ENCODE data around the gene SLC51B. TPM values are rescaled to one million over a fixed set of nuclear protein-coding genes. Genes with fewer than 3 reads are reported as not detected.
A peak's percentile ranks its signal among the peaks of the same experiment; 100 is the strongest.

Gene SLC51B
- total RNA-seq, 1 donor from 2014 or later, result not detected

DNA sequence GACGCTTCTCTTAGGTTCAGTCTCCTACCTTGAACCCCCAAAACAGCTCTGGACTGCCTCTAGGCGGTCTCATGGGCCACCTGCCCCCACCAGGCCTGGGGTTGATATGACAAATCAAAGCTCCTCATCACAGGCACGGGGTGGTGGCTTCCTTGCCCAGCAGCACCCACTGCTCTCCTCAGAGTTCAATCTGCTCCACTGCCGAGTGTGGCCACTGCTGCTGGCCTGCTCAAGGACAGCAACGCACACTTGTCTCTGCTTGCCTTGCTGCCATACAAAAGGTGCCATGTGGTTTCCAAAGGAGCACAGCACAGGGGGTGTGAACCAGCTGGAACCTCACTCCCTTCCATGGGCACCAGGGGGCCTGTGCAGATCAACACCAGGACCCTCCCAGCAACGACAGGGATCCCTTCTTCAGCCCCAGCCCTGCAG, 41.5 kb downstream of the SLC51B start:
- H3K4me3 Mint-ChIP-seq (ENCODE audit: unreplicated experiment), result no peak overlapping the region
- no peak overlapping the region for H3K27ac Mint-ChIP-seq (ENCODE audit: unreplicated experiment)
- H3K9me3 Mint-ChIP-seq (ENCODE audit: unreplicated experiment), result peaks cover 6% of the 10 kb centered on the region
- peaks cover 4% of the 10 kb centered on the region for H3K27me3 Mint-ChIP-seq (ENCODE audit: unreplicated experiment)
- no peaks in the 10 kb centered on the region for H3K36me3 Mint-ChIP-seq (ENCODE audit: unreplicated experiment)
- TF ChIP-seq CTCF (IDR thresholded peaks at IDR 0.05; ENCODE audit: partially characterized antibody, unreplicated experiment), result peak; percentile 41
- peak; percentile 51 for DNase-seq
- peaks cover 35% of the 10 kb centered on the region for H3K4me1 Mint-ChIP-seq (ENCODE audit: low read depth, unreplicated experiment)

DNA sequence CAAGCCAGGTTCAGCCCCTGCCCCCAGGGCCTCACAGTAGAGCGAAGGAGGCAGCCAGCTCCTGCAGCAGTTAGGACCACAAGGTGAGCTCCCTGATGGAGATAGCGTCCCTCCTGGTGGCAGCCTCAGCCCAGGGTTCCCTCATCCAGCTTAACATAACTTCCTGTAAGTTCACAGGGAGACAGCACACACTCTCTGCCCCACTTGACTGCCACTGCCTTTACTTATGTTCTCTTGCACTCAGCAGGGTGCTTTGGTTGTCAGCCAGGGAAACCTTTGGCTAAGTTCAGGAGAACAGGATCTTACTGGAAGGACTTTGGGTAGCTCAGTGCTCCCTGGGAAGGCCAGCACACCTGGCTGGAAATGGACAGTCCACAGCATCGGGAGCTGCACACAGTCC, 42.2 kb downstream of the SLC51B start:
- Mint-ChIP-seq H3K27ac (ENCODE audit: unreplicated experiment) (no peak overlapping the region), H3K4me3 (ENCODE audit: unreplicated experiment) (no peak overlapping the region), H3K27me3 (ENCODE audit: unreplicated experiment) (peaks cover 4% of the 10 kb centered on the region), H3K9me3 (ENCODE audit: unreplicated experiment) (peaks cover 6% of the 10 kb centered on the region), H3K36me3 (ENCODE audit: unreplicated experiment) (no peaks in the 10 kb centered on the region), H3K4me1 (ENCODE audit: low read depth, unreplicated experiment) (peaks cover 31% of the 10 kb centered on the region)
- TF ChIP-seq CTCF (IDR thresholded peaks at IDR 0.05; ENCODE audit: partially characterized antibody, unreplicated experiment), result no peak
- no peak for DNase-seq

DNA sequence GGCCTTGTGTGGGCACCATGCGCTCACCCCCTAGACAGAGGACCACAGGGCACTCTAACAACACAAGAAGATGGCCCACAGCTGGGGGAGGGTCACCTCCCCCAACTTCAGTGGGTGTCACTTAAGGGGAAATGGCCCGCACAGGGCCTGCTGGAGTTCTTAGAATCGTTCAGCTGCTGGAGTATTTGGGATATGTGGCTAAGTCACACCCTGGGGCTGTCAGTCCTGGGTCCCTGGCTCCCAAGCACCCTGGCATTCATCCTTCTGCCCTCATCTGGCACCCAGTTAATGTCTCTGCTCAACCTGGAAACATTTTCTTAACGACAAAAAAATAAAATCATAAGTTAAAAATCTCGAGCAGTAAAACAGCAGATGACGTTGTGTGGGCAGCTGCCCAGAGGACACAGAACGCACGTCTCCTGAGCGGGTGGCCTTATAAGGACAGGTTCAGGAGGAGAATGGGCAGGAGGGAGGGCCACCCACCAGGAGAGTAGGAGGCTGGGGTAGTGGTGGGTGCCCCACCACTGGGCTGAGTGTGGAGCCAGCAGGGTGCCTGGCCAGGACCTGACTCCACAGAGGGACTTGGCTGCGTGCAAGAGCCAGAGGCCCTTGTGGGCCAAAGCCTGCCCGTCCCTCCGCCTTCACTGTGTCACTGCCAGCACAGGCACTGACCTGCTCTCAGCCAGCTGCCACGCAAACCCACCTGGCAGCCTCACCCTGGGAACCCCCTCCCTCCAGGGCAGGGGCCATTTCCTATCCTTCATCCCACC, 42.9 kb downstream of the SLC51B start:
- peaks cover 4% of the 10 kb centered on the region for H3K27me3 Mint-ChIP-seq (ENCODE audit: unreplicated experiment)
- no peak for TF ChIP-seq CTCF (IDR thresholded peaks at IDR 0.05; ENCODE audit: partially characterized antibody, unreplicated experiment)
- peaks cover 6% of the 10 kb centered on the region for H3K9me3 Mint-ChIP-seq (ENCODE audit: unreplicated experiment)
- no peak overlapping the region for H3K4me3 Mint-ChIP-seq (ENCODE audit: unreplicated experiment)
- DNase-seq, result no peak
- peaks cover 24% of the 10 kb centered on the region for H3K4me1 Mint-ChIP-seq (ENCODE audit: low read depth, unreplicated experiment)
- no peak overlapping the region for H3K27ac Mint-ChIP-seq (ENCODE audit: unreplicated experiment)
- no peaks in the 10 kb centered on the region for H3K36me3 Mint-ChIP-seq (ENCODE audit: unreplicated experiment)

GRCh38 chr15:65088643-65089021, 43.4 kb downstream of the SLC51B start:
- Mint-ChIP-seq H3K27me3 (ENCODE audit: unreplicated experiment) (peaks cover 4% of the 10 kb centered on the region), H3K27ac (ENCODE audit: unreplicated experiment) (no peak overlapping the region), H3K4me1 (ENCODE audit: low read depth, unreplicated experiment) (peaks cover 19% of the 10 kb centered on the region), H3K36me3 (ENCODE audit: unreplicated experiment) (no peaks in the 10 kb centered on the region), H3K9me3 (ENCODE audit: unreplicated experiment) (peaks cover 7% of the 10 kb centered on the region), H3K4me3 (ENCODE audit: unreplicated experiment) (no peak overlapping the region)
- no peak for TF ChIP-seq CTCF (IDR thresholded peaks at IDR 0.05; ENCODE audit: partially characterized antibody, unreplicated experiment)
- DNase-seq, result no peak

DNA sequence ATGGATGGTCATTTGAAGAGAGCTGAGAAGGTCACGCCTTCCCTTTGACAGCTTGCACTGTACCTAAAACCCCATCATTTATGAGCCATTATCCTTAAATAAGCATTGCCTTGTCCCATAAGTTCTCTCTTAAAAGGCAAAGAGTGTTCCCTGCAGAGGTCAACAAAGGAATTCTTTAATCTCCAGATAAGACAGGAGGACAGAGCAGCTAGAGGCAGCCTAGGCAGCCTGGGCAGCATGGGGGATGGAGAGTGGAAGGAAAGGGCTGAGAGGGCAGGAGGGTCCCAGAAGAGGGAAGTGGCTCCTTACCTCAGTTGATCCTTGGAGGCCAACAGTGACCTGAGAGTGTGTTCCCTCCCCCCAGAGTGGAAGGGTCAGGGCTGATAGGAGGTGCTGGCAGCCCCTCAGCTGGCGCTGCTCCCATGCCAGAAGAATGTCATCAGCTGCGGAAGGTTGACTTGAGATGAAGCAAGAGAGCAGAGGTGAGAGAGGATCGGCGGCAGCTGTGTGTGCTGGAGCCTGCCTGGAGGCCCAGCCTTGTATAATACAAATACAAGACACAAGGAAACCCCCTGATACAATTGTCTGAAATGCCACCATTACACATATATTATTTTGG, 44.1 kb downstream of the SLC51B start:
- H3K4me3 Mint-ChIP-seq (ENCODE audit: unreplicated experiment), result no peak overlapping the region
- no peak for TF ChIP-seq CTCF (IDR thresholded peaks at IDR 0.05; ENCODE audit: partially characterized antibody, unreplicated experiment)
- DNase-seq, result no peak
- H3K27me3 Mint-ChIP-seq (ENCODE audit: unreplicated experiment), result no peaks in the 10 kb centered on the region
- H3K4me1 Mint-ChIP-seq (ENCODE audit: low read depth, unreplicated experiment), result peaks cover 14% of the 10 kb centered on the region
- no peak overlapping the region for H3K27ac Mint-ChIP-seq (ENCODE audit: unreplicated experiment)
- H3K9me3 Mint-ChIP-seq (ENCODE audit: unreplicated experiment), result peaks cover 5% of the 10 kb centered on the region
- no peaks in the 10 kb centered on the region for H3K36me3 Mint-ChIP-seq (ENCODE audit: unreplicated experiment)
